ENCODE measurements around the gene SHC3. TPM values are rescaled to one million over a fixed set of nuclear protein-coding genes. Genes with fewer than 3 reads are reported as not detected.

Gene SHC3
- total and polyA plus RNA-seq, 2 experiments from 2014 or later, result 1.3 to 2.9 TPM

- H3K4me3 Mint-ChIP-seq, result no peak overlapping the region
- TF ChIP-seq STAT1 (IDR thresholded peaks at IDR 0.05; ENCODE audit: unreplicated experiment), result no peak
- no peak for TF ChIP-seq POLR2AphosphoS5 (IDR thresholded peaks at IDR 0.05; ENCODE audit: low read depth)
- peaks cover 2% of the 10 kb centered on the region for H3K27me3 Mint-ChIP-seq (ENCODE audit: insufficient read depth, low read depth, poor library complexity)
- no peak overlapping the region for H2AFZ ChIP-seq
- no peak overlapping the region for H3K4me3 ChIP-seq
- DNase-seq (ENCODE audit: low spot score) (no peak), ATAC-seq (no peak)
- no peaks in the 10 kb centered on the region for H3K9me2 ChIP-seq (ENCODE audit: insufficient read depth)
- H3K79me2 ChIP-seq (replicated peaks; ENCODE audit: insufficient read depth), result no peaks in the 10 kb centered on the region
- no peak overlapping the region for H3K4me2 ChIP-seq
- H3K36me3 Mint-ChIP-seq (ENCODE audit: low read depth), result peaks cover 5% of the 10 kb centered on the region; the same call in 2 of the 3 replicates
- peaks cover 5% of the 10 kb centered on the region for H3K4me1 Mint-ChIP-seq
- no peak overlapping the region for H3K27ac Mint-ChIP-seq
- H3K9me3 Mint-ChIP-seq, result no peaks in the 10 kb centered on the region; the same call in 1 of the 3 replicates
- no peak overlapping the region for H3K27ac ChIP-seq (ENCODE audit: low read depth)
- H3K4me1 ChIP-seq (ENCODE audit: insufficient read depth), result no peaks in the 10 kb centered on the region
- no peaks in the 10 kb centered on the region for H4K20me1 ChIP-seq (replicated peaks; ENCODE audit: insufficient read depth)
- no peaks in the 10 kb centered on the region for H3K27me3 ChIP-seq (ENCODE audit: insufficient read depth)
- H3F3A ChIP-seq (replicated peaks; ENCODE audit: low read depth), result no peaks in the 10 kb centered on the region
- H3K36me3 ChIP-seq (ENCODE audit: insufficient read depth), result no peaks in the 10 kb centered on the region
These were observed 89.4 kb downstream of the SHC3 start for GRCh38 chr9:89089176-89089575.

DNA sequence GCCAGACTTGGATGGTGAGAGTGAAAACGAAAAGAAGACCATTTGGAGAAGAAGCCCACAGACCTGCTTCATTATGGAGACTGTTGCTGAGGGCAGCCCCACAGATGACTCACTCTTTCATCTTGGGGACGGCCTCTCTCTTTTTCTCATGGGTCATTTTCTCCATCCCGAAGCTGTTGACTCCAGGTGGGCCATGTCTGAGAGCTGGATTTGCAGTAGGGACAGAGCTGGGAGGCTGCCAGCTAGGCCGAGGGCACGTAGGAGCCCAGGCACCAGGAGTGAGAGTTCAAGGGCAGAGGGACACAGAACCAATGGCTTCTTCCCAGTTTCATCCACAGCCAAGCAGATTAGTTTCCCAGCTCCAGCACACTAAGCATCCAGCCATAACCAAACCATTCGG is 95.0 kb downstream of the SHC3 start:
- ATAC-seq (no peak), DNase-seq (ENCODE audit: low spot score) (no peak)
- Mint-ChIP-seq H3K9me3 (no peaks in the 10 kb centered on the region; the same call in 2 of the 3 replicates), H3K4me1 (peaks cover 4% of the 10 kb centered on the region), H3K36me3 (ENCODE audit: low read depth) (peaks cover 5% of the 10 kb centered on the region; the same call in 1 of the 3 replicates), H3K4me3 (no peak overlapping the region), H3K27me3 (ENCODE audit: insufficient read depth, low read depth, poor library complexity) (no peaks in the 10 kb centered on the region), H3K27ac (no peak overlapping the region)
- Histone ChIP-seq H3K4me3 (no peak overlapping the region), H3K9me2 (ENCODE audit: insufficient read depth) (no peaks in the 10 kb centered on the region), H3K4me2 (no peak overlapping the region), H3K27ac (ENCODE audit: low read depth) (no peak overlapping the region), H4K20me1 (replicated peaks; ENCODE audit: insufficient read depth) (no peaks in the 10 kb centered on the region), H3K79me2 (replicated peaks; ENCODE audit: insufficient read depth) (no peaks in the 10 kb centered on the region), H3K4me1 (ENCODE audit: insufficient read depth) (no peaks in the 10 kb centered on the region), H2AFZ (no peak overlapping the region), H3K27me3 (ENCODE audit: insufficient read depth) (no peaks in the 10 kb centered on the region), H3K36me3 (ENCODE audit: insufficient read depth) (no peaks in the 10 kb centered on the region), H3F3A (replicated peaks; ENCODE audit: low read depth) (no peaks in the 10 kb centered on the region)
- TF ChIP-seq NANOG (IDR thresholded peaks at IDR 0.05; ENCODE audit: borderline replicate concordance) (no peak), STAT1 (IDR thresholded peaks at IDR 0.05; ENCODE audit: unreplicated experiment) (no peak), ZNF331 (CRISPR knock-in tag; IDR thresholded peaks at IDR 0.05; ENCODE audit: low read depth) (no peak), JUNB (IDR thresholded peaks at IDR 0.05; ENCODE audit: unreplicated experiment) (no peak), ZNF462 (CRISPR knock-in tag; IDR thresholded peaks at IDR 0.05) (no peak), ZNF114 (CRISPR knock-in tag; IDR thresholded peaks at IDR 0.05) (no peak), EZH2phosphoT487 (IDR thresholded peaks at IDR 0.05; ENCODE audit: unreplicated experiment) (no peak)
- TF ChIP-seq, protein P1, sequence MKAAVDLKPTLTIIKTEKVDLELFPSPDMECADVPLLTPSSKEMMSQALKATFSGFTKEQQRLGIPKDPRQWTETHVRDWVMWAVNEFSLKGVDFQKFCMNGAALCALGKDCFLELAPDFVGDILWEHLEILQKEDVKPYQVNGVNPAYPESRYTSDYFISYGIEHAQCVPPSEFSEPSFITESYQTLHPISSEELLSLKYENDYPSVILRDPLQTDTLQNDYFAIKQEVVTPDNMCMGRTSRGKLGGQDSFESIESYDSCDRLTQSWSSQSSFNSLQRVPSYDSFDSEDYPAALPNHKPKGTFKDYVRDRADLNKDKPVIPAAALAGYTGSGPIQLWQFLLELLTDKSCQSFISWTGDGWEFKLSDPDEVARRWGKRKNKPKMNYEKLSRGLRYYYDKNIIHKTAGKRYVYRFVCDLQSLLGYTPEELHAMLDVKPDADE (IDR thresholded peaks at IDR 0.05), result no peak

Measured in GM23338 (cell line).